ENCODE data around the gene PSMA7.

GRCh38 chr20:62159052-62159451, 15.9 kb upstream of the PSMA7 start:
- TF ChIP-seq HDAC2 (IDR thresholded peaks at IDR 0.05; ENCODE audit: borderline replicate concordance in 1 of 2, low read depth in 2 of 2, low read length in 2 of 2): no peak
- TF ChIP-seq, protein P1, sequence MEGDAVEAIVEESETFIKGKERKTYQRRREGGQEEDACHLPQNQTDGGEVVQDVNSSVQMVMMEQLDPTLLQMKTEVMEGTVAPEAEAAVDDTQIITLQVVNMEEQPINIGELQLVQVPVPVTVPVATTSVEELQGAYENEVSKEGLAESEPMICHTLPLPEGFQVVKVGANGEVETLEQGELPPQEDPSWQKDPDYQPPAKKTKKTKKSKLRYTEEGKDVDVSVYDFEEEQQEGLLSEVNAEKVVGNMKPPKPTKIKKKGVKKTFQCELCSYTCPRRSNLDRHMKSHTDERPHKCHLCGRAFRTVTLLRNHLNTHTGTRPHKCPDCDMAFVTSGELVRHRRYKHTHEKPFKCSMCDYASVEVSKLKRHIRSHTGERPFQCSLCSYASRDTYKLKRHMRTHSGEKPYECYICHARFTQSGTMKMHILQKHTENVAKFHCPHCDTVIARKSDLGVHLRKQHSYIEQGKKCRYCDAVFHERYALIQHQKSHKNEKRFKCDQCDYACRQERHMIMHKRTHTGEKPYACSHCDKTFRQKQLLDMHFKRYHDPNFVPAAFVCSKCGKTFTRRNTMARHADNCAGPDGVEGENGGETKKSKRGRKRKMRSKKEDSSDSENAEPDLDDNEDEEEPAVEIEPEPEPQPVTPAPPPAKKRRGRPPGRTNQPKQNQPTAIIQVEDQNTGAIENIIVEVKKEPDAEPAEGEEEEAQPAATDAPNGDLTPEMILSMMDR (IDR thresholded peaks at IDR 0.05; ENCODE audit: control extremely low read depth in 1 of 3, insufficient read depth in 1 of 3, low read depth in 1 of 3, low read length in 3 of 3): no peak
